HG02610 (cell line): Measurements from ENCODE around the gene EGFL7.

Experiments used
- ATAC-seq: cut with Tn5 transposase; IDR thresholded peaks from one replicate; pipeline ENCODE4 v1.9.1; 2021; ENCODE audit warnings: mild to moderate bottlenecking, moderate library complexity; ENCODE audit not compliant: unreplicated experiment

EGFL7 gene

DNA sequence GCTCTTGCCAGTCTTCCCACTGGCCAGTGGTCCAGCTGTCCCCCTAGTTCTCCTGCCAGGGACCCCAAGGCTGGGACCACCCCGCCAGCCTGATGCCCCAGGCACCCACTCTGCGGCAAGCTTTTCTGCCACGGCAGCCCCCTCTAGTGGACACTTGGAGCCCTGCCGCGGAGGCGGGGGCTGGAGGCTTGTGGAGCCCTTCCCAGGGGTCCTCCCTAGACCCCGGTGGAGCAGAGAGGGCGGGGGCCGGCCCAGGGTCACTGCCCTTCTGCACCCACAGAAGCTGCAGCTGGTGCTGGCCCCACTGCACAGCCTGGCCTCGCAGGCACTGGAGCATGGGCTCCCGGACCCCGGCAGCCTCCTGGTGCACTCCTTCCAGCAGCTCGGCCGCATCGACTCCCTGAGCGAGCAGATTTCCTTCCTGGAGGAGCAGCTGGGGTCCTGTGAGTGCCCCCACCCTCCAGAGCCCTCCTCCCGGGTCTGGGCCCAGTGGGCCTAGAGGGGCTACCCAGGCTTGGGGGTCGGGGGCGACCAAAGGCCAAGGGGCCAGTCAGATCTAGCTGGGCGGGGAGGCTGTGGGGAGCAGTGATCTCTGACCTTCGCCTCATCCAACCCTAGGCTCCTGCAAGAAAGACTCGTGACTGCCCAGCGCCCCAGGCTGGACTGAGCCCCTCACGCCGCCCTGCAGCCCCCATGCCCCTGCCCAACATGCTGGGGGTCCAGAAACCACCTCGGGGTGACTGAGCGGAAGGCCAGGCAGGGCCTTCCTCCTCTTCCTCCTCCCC is 9.1 kb downstream of the EGFL7 start:
- ATAC-seq, result no peak

DNA sequence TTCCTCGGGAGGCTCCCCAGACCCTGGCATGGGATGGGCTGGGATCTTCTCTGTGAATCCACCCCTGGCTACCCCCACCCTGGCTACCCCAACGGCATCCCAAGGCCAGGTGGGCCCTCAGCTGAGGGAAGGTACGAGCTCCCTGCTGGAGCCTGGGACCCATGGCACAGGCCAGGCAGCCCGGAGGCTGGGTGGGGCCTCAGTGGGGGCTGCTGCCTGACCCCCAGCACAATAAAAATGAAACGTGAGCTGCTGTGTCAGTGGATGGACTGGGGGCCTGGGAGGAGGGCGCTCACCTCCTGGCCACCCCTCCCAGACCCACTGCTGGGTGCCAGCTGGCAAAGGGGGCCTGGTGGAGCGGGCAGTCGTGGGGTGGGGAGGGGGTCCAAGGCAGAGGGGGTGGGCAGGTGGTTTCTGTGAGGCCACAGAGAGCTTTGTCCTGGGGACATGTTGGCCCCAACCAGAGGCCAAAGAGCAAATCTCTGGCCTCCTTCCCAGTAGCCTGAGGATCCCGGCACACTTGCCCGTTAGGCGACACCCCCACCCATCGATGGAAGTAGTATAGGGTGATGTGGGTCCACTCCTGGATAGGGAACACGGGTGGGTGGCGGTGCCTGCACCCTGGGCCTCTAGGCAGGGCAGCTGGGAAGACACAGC is 9.8 kb downstream of the EGFL7 start:
- no peak for ATAC-seq

DNA sequence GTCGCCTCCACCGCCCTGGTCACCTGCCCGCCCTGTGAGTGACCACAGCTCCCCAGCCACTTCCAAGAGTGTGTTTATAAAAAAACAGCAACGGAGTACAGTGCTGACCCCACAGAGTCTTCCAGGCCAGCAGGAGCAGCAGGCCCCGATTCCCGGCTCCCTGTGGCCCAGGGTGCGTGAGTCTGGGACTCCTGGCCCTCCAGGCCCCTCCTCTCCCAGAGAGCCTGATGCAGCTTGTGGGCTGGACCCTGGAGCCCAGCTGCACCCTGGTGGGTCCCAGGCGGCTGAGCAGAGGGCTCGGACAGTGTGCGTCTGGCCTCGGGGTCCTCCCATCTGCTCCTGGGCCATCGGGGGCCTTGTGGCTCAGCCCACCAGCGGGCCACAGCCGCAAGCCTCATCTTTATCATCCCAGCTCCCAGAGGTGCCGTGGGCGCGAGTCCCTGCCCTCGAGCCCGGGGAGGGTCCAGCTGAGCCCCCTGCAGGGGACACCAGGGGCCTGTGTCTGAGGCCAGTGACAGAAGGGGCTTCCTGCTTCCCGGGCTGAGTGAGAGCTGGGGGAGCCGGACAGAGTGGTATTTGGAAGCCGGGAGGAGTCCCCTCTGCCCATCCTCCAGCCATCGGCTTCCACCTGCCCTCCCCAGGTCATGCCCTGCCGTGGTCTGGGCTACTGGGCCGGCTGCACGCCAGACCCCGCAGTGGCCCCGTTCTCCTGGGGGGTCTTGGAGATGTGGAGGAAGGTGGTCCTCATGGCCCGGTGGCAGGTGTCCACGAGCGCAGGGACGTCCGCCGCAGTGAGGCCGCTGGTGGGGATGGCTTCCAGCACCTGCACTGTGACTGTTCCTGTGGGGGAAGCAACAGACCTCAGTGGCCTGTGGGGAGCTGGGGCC is 10.6 kb downstream of the EGFL7 start:
- no peak for ATAC-seq

DNA sequence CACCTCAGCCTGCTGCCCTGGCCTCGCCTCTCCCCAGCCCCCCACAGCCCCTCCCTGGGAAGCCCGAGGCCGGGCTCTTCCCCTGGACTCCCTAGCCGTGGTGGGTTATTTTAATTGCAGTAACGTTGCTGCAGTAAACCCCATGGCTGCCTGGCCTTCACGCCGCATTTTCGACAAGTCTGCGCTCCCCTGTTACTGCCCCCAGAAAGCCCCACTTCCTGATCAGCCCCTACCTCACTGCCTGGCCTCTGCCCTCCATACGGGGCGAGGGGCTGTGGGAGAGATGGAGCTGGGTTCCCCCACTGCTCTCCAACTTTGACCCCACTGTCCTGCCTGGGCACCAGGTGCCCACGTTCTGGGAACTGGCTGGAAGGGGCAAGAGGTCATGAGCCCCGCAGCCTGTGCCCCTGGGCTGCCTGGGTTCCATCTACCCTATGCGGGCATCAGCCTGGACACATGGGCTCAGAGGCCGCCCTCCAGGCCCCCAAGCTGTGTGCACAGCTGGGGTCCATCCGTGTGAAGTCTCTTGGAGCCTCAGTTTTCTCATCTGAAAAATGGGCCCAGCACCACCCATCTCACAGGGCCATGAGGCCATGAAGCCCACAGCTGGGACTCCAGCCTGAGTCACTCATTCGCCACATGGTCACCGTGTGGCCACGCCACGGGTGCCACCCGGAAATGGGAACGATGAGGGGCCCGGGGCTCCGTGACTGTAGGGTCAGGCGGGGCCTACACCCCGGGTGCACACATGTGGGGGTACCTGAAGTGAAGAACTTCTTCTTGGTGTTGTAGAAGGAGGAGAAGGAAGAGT is 11.5 kb downstream of the EGFL7 start:
- no peak for ATAC-seq

DNA sequence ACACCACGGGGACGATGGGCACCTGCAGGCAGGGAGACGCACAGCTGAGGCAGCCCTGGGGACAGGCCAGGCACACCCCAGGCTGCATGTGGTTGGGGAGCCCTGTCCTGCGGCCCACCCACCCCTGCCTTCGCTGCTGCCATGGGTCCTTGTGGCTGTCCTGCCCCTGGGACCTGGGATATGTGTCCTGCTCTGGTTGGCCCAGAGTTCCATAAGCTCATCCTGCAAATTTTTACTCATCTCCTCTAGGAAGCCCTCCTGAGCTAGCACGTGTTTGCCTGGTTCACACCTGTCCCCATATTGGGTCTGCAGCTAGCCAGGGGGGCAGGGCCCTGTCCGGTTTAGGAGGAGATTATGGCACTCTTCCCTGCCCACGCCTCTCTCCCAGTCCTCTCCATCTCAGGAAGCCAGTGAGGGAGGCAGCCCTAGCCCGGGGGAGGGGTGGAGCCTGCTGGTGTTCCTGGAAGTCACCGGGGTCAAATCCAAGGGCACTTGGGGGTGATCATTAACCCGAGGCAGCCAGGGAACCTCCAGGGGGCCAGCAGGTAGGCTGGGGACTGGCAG is 12.2 kb downstream of the EGFL7 start:
- ATAC-seq, result no peak

DNA sequence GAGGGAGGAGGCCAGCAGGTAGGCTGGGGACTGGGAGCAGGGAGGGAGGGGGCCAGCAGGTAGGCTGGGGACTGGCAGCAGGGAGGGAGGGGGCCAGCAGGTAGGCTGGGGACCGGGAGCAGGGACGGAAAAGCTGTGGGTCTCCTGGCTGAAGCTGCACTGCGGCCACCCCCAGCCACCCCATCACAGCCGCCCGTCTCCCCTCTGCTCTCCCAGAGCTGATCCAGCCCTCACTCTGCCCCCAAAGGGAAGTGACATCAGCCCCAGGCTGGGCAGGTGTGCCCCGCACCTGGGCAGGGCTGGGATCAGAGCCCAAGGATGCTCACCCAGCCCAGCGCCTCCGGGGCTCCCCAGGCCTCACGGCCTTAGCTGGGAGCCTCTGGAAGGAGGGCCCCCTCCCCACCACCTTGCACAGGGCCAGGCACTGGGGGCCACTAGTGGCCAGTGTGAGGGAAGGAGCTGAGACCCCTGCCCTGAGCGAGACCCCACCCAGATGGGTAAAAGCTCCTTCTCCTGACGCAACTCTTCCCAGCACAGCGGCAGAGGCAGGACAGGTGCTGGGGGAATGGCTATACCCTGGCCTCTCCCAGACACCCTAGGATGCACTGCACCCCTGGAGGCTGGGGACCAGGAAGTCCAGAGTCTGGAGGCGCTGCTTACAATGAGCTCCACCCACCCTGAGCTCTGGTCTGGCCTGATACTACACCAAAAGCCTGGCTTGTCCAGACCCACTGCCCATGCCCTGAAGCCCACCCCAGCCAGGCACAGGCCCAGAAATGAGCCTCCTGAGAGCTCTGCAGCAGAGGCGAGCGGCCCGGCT is 13.0 kb downstream of the EGFL7 start:
- no peak for ATAC-seq

DNA sequence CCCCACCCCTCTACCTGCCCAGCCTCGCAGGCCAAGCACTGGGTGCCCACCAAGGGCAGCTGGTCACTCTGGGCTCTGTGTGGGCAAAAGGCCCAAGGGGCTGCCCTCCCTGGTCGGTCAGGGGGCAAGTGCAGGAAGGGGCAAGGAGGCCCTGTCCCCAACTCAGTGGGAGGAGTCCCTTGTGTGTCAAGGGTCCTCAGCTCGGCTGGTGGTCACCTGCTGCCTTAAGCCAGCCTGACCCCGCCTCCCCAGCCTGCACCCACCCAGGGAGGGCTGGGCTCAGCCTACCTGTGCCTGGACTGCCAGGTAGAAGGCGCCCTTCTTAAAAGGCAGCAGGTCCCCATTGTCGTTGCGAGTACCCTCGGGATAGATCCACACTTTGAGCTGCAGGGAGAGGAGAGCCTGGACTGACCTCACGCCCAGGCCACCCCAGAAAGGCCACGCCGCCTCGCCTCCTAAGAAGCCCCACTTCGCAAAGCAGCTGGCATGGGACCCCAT is 13.6 kb downstream of the EGFL7 start:
- no peak for ATAC-seq

DNA sequence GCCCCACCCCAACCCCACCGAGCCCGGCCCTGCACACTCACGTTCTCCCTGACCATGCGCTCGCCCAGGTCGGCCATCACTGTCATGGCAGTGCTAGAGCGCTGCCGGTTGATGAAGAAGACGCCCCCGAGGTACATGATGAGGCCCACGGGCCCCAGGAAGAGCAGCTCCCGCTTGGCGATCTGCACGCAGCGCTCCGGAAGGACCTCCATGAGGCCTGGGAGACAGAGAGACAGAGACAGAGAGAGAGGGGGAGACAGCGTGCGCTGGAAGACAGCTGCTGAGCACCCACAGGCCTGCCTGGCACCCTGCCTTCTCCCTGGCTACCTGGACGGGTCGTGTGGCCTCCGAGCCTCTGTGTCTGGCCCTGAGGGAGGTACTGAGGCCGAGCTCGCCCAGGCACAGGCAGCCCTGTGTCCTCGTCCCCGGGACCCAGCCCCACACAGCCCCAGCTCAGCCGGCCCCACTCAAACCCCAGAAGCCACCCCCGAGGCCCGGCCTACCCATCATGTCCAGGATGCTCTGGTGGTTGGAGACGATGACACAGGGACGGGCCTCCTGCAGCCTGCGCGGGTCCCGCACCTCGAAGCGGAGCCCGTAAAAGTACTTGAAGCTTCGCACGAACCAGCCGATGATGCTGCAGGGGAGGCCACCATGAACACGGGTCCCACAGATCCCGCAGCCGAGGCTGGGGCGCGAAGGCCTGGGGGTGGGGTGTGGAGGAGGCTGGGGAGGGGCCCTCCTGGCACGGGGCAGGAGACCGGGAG is 14.4 kb downstream of the EGFL7 start:
- no peak for ATAC-seq

DNA sequence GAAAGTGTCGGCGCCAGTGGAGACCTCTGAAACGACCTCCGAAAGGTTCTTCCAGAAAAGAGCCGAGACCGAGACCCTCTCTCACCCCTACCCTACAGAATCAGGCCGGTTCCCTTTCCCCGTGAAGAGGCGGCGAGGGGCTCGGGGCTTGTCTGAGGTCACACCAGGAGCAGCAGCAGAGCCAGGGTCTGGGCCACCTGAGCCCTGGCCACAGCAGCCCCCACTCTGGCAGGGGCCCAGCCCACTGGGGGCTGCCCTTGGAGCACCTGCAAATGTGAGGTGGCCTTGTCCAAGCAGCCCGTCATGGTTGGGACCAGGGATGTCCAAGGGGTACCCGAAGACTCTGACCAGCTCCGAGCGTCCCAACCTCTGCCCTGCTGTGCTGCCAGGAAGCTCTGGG is 15.3 kb downstream of the EGFL7 start:
- no peak for ATAC-seq

DNA sequence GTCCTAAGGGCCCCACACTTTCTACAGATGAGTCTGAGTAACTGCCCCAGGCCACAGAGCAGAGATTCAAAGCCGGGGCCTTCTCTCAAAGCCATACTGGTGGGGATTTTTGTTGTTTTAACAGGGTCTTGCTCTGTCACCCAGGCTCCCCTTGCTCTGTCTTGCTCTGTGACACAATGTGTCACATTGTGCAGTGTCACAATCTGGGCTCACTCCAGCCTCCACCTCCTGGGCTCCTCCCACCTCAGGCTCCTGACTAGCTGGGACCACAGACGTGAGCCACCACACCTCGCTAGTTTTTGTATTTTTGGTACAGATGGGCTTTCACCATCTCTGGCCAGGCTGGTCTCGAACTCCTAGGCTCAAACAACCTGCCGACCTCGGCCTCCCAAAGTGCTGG is 15.9 kb downstream of the EGFL7 start:
- no peak for ATAC-seq

DNA sequence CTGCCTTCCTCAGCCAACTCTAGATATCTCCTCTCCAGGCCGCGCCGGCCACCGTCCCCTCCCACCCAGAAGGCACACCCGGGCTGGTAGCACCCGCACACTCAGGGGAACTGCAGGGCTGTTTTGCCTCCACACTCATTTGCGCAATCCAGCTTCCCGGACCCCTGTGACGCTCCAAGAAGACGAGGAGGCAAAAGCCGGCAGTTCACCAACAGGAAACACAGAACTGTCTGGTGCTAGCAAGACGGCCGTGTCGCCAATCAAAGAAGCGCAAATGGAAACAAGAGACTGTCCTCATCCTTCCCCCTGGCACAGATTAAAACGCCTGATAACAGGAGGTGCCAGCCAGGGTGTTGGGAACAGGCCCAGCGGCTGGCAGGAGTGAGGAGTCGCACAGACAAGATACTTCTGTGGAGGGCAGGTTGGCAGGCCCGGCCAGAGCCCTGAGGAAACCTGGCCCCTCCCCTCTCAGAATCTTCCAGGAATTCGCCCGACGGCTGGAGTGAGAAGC is 16.8 kb downstream of the EGFL7 start:
- no peak for ATAC-seq

DNA sequence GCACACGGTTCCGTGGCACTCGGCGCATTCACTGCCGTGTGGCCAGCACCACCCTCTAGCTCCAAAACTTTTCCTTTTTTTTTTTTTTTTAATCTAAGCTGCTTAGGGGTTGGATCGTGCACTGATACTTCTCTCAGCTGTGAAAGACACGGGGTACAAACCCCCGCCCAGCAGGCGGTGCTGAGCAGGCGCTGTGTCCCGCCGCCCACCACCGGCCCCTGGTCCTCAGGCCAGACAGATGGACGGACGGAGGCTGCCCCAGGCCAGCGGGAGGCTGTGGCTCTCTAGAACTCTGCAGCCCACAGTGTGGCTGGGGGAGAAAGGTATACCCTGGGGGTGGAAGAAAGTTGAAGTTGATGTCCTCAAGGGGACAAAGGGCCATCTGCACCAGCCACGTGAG is 18.3 kb downstream of the EGFL7 start:
- ATAC-seq, result no peak

DNA sequence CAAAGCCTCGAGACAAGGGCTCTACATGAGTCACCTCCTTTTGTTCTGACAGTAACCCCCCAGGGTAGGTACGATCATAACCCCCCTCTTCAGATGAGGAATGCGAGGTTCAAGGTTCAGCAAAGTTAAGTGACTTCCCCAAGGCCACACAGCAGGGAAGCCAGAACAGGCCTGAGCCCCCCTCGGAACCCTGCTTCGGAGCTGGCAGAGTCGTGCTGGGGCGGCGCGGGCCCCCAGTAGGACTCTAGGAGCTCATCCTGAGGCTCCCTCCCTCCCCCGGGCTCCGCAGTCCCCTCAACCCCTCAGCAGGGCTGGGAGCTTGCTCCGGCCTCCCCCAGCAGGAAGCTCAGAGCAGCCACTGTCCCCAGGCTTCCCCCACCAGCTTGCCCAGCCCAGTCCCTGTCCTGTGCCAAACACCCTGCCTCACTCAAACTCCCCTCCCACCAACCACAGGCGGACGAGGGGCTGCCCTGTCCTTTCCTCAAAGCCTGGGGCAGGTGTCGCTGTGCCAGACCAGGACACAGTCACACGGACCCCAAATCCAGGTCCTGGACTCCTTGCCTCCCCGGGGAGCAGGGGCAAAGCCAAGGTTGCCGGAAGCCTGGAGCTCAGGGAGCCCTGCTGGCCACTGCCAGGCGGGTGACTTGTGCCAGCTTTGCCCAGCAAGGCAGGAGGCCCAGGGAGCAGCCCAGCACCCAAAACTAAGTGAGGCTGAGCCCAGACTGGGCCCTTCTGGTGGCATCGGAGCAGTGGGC is 19.4 kb downstream of the EGFL7 start:
- ATAC-seq, result no peak

DNA sequence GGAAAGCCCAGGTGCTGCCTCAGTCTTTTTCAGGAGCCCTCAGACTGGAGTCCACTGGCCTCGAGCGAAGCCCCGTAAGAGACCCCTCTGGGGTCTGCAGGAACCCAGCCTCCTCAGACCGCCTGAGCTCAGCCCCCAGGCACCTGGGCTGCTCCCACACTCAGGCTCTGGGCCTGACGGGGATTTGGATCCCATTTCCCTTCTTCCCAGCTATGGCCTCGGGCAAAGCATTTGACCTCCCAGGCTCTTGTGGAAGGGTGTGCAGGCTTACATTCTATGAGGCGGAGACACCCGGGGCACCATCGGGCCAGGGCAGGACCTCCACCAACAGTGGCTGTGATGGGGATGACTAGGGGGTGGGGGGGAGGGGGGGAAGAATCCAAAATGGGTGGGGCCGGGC is 20.0 kb downstream of the EGFL7 start:
- ATAC-seq, result no peak

DNA sequence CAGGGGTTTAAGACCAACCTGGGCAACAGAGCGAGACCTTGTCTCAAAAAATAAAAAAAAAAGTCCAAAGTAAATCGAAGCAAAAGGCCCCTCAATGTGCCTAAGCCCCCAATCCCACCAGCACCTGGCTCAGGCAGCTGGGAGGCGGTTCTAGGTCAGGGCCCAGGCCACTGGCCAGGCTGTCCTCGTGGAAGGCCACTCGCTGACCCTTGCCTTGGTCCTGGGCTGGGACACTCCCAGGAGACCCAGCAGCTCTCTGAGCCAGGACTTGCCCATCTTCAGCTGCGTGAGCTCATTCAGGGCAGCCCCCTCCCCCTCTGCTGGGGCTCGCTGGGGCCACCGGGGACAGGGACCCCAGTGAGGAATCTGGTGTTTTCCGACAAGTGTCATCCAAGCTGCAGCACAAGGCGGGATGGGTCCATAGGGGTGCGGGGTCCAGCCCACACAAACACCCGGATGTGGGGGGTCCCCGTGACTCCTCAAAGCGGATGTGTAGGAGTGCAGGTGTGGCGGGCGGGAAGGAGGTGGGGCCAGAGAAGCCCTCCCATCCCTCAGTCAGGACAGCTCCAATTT is 20.5 kb downstream of the EGFL7 start:
- ATAC-seq, result no peak

DNA sequence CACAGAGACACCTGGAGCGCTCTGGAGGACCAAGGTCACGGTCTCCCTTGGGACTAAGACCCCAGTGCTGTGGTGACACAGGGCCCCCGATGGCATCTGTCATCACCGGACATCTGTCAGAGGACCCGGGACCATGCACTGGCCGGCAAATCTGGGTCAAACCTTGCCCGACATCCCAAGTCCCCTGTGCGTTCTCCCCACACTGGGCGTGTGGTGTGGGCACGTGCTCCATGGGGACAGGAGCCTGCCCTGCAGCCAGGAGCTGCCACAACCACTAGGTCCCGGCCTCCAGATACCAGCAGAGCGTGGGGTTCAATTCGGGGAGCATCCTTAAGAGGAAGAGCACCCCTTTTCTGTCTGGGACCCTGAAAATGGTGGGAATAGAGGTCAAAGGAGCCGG is 21.0 kb downstream of the EGFL7 start:
- no peak for ATAC-seq

DNA sequence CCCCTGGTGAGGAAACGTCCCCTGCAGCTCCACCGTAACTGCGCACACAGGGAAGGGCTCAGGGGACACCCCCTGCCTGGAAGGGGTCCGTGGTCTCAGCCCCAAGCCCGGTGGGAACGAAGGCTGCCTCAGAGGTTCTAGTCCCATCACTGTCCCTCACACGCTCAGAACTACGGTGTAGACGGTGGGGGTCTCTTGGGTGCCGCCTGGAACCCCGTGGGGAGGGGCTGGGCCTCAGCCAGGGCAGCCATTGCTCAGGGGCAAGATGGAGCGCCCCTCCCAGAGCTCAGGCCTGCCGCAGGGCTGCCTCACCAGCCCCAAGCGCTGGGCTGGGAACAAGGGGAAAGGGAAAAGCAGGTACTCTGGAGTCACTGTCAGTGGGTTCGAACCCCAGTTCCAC is 21.6 kb downstream of the EGFL7 start:
- ATAC-seq, result no peak

DNA sequence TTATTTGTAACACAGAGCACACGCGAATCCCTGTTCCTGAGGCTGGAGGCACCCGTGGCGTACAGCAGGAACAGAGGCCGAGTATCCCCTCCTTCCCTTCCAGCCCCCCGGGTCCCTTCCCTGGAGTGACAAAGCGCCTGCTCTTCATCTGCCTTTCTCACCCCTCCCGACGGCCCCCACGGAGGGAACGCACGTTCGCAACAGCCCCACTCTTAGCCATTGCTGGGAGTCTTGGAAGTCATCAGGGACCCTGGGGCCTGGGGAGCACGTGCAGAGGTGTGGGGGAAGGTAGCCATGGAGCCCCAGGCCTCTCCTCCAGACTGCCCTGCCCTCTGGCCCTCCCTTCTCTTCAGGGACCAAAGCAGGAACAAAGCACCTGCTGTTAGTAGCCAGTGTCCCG is 22.1 kb downstream of the EGFL7 start:
- no peak for ATAC-seq
